GM12891 (cell line): Measurements from ENCODE around the gene C2orf92.

ENCODE experiments used
- DNase-seq: peaks from one replicate; pipeline ENCODE4 v3.0.0; 2011; ENCODE audit warnings: low spot score; ENCODE audit not compliant: insufficient read length
- FAIRE-seq: peaks from 2 replicates; lab custom pipeline; 2011; peaks lifted over from hg19 to GRCh38; lab: Jason Lieb, UNC
- PAX5 ChIP-seq: IDR thresholded peaks from 2 replicates; pipeline ENCODE4 v1.6.1; 2011; ENCODE audit warnings: low read length, moderate library complexity, mild to moderate bottlenecking; ENCODE audit not compliant: insufficient read depth, severe bottlenecking
- POLR2A ChIP-seq: IDR thresholded peaks from 2 replicates; pipeline ENCODE4 v1.6.1; 2011; ENCODE audit warnings: low read depth, low read length, control low read depth
- POLR2AphosphoS5 ChIP-seq: IDR thresholded peaks from 2 replicates; pipeline ENCODE4 v1.6.1; 2011; ENCODE audit warnings: low read depth, low read length, control low read depth
- POU2F2 ChIP-seq: IDR thresholded peaks from 2 replicates; pipeline ENCODE4 v1.6.1; 2011; ENCODE audit warnings: low read depth, mild to moderate bottlenecking, control low read depth, low read length, moderate library complexity
- SPI1 ChIP-seq: IDR thresholded peaks from 2 replicates; pipeline ENCODE4 v1.6.1; 2011; ENCODE audit warnings: low read depth, low read length, control low read depth
- TAF1 ChIP-seq: IDR thresholded peaks from 2 replicates; pipeline ENCODE4 v1.6.1; 2011; ENCODE audit warnings: low read depth, low read length, control low read depth

Gene C2orf92

GRCh38 chr2:97728091-97728731 lies 58.7 kb downstream of the C2orf92 start:
- TF ChIP-seq SPI1 (no peak), POLR2AphosphoS5 (no peak), POLR2A (no peak), TAF1 (no peak), POU2F2 (no peak), PAX5 (no peak)
- no peak for DNase-seq
- FAIRE-seq, result no peak

GRCh38 chr2:97730245-97730644 lies 60.7 kb downstream of the C2orf92 start:
- TF ChIP-seq PAX5 (no peak), SPI1 (no peak), POLR2AphosphoS5 (no peak), POLR2A (no peak), TAF1 (no peak), POU2F2 (no peak)
- FAIRE-seq (no peak), DNase-seq (no peak)

- TF ChIP-seq PAX5 (no peak), POLR2A (no peak), TAF1 (no peak), POU2F2 (no peak), SPI1 (no peak), POLR2AphosphoS5 (no peak)
- FAIRE-seq (no peak), DNase-seq (no peak)
Measured at GRCh38 chr2:97731274-97732020, 61.9 kb downstream of the C2orf92 start.

- no peak for DNase-seq
- FAIRE-seq, result no peak
- TF ChIP-seq TAF1 (no peak), SPI1 (no peak), POLR2A (no peak), PAX5 (no peak), POLR2AphosphoS5 (no peak), POU2F2 (no peak)
Measured at GRCh38 chr2:97732436-97733340, 63.2 kb downstream of the C2orf92 start.

- FAIRE-seq (no peak), DNase-seq (no peak)
- TF ChIP-seq POLR2AphosphoS5 (no peak), SPI1 (no peak), PAX5 (no peak), POLR2A (no peak), POU2F2 (no peak), TAF1 (no peak)
Measured at GRCh38 chr2:97733341-97734035, 64.0 kb downstream of the C2orf92 start.

GRCh38 chr2:97734061-97735051 lies 64.8 kb downstream of the C2orf92 start:
- DNase-seq, result no peak
- no peak for TF ChIP-seq PAX5
- no peak for TF ChIP-seq TAF1
- no peak for TF ChIP-seq POU2F2
- no peak for TF ChIP-seq SPI1
- TF ChIP-seq POLR2A, result no peak
- no peak for TF ChIP-seq POLR2AphosphoS5
- no peak for FAIRE-seq

GRCh38 chr2:97735161-97735561 lies 65.6 kb downstream of the C2orf92 start:
- DNase-seq, result no peak
- no peak for FAIRE-seq
- no peak for TF ChIP-seq SPI1
- no peak for TF ChIP-seq TAF1
- no peak for TF ChIP-seq PAX5
- TF ChIP-seq POU2F2, result no peak
- 0 out of 2 replicates have a peak, but pooled peaks have one; percentile 24 for TF ChIP-seq POLR2AphosphoS5
- TF ChIP-seq POLR2A, result no peak

- FAIRE-seq (no peak), DNase-seq (no peak)
- TF ChIP-seq POLR2A, result no peak
- no peak for TF ChIP-seq PAX5
- TF ChIP-seq POU2F2, result no peak
- no peak for TF ChIP-seq SPI1
- no peak for TF ChIP-seq POLR2AphosphoS5
- TF ChIP-seq TAF1, result no peak
Measured at GRCh38 chr2:97736185-97736584, 66.7 kb downstream of the C2orf92 start.
